HG02840 (cell line): Measurements from ENCODE around the gene BAMBI.

Experiments used
- ATAC-seq: cut with Tn5 transposase; IDR thresholded peaks from one replicate; pipeline ENCODE4 v1.9.1; 2021; ENCODE audit warnings: mild to moderate bottlenecking, moderate library complexity, moderate number of reproducible peaks; ENCODE audit not compliant: unreplicated experiment, low FRiP score

Gene BAMBI

DNA sequence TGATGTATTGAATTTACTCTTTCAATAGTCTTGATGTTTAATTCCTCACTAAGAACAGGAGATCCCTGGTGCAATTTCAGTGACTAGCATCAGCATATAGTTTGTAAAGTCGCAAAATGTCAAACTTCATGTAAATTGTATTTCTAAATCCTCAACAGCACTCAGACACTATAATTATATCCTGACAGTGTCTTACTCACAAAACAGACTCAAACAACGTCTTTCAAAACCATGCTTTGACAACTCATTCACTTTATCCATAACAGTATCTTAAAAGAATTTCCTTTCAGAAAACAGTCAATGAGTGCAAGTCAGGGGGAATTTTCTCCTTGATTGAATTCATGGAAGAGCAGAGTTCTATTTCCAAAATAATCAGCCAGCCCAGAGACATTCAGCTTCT, 20.8 kb downstream of the BAMBI start:
- ATAC-seq: no peak

DNA sequence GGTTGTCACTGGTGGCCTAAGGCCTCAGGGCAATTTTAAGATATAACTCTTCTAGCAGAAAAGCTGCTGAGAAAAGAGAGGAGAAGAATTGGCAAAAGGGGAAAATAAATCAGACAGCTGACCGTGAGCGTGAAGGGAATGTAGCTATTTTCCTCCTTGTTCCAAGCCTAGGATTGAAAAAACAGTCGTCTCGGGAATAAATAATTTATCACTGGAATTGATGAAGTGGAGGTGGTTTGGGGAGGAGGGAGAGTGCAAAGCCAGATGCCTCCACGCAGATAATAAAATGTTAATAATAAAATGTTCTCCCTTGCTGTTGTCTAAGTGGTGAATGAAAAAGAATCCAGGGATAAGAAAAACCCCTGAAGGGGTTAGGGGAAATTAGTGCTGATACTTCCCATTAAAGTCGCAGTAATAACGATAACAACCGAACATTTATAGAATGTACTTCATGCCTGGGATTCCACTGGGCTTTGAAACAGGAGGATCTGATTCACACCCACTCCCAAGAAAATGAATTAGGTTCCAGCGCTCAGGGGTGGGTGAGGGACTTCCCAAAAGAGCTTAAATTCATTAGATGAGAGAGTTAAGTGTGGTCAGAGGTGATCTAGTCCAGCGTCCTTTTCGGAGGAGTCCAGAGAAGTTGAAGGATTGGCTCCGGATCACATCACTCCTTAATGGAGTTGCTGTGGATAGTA, 27.3 kb downstream of the BAMBI start:
- no peak for ATAC-seq

DNA sequence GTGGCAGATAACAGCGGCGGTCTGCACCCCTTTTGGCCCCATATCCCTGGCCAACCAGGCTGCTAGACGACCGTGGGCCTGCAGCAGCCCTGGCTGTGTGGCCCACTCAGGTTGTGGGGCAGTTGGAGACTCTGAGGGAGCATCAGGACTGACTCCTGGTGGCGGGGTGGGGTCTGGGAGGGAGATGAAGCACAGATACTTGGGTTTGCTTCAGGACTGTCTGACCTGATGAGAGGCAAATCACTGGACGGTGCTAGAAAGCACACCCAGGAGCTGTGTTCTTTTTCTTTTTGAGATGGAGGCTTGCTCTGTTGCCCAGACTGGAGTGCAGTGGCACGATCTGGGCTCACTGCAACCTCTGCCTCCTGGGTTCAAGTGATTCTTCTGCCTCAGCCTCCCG, 28.2 kb downstream of the BAMBI start:
- no peak for ATAC-seq

DNA sequence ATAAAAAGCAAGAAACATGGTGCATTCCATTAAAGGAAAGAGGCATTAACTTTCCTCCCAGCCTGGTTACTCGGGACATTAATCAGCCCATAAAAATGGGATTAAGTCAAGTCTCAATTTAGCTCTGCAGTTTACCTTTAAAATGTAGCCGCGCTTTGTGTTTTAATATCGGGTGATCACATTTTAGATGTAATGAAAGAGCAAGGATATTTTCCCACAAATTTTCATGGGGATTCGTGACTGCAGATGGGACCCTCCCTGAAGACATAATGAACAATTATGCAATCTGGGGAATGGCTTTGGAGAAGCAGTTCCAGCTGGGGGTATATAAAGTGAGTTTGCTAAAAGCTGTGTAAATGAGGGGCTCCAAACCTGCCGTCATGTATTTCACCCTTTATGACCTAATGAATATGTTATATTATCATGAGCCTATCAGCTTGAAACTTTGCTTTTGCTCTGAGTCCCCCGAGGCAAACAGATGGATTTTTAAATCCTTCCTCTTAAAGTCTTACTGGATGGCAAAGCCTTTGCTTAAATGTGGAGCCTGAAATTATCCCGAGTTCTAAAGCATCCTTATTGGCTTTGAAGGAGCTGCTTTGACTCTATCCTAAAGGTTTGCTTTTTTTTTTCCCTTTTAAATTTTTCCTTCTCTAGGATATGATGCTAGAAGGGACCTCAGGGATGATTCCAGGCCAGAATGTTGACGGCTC, 31.8 kb downstream of the BAMBI start:
- ATAC-seq: no peak

GRCh38 chr10:28710202-28710886, 33.0 kb downstream of the BAMBI start:
- ATAC-seq: no peak

- no peak for ATAC-seq
Measured at GRCh38 chr10:28711041-28711440, 33.7 kb downstream of the BAMBI start.

GRCh38 chr10:28711776-28712175, 34.5 kb downstream of the BAMBI start:
- no peak for ATAC-seq

GRCh38 chr10:28713626-28714352, 36.5 kb downstream of the BAMBI start:
- no peak for ATAC-seq

GRCh38 chr10:28714401-28715053, 37.2 kb downstream of the BAMBI start:
- no peak for ATAC-seq

DNA sequence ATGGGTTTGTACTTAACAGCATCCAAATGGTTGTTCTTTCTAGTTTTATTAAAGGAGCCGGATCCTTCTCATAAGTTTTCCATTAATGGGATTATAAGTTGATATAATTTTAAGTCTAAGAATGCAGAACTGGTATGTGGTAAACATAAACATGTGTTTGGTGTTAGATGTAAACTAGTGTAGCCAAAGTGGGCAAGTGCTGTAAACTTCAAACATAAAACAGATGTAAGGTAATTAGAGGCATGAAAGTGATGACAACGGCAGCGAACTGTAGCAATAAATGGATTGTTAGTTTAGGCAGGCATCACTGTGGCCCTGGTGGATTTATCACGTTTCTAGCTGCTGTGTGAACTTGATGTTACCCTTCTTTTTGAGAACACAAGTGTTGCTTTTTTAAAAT, 37.9 kb downstream of the BAMBI start:
- ATAC-seq: no peak

- ATAC-seq: no peak
Measured at GRCh38 chr10:28715757-28716156, 38.4 kb downstream of the BAMBI start.

GRCh38 chr10:28716748-28717147, 39.4 kb downstream of the BAMBI start:
- no peak for ATAC-seq

DNA sequence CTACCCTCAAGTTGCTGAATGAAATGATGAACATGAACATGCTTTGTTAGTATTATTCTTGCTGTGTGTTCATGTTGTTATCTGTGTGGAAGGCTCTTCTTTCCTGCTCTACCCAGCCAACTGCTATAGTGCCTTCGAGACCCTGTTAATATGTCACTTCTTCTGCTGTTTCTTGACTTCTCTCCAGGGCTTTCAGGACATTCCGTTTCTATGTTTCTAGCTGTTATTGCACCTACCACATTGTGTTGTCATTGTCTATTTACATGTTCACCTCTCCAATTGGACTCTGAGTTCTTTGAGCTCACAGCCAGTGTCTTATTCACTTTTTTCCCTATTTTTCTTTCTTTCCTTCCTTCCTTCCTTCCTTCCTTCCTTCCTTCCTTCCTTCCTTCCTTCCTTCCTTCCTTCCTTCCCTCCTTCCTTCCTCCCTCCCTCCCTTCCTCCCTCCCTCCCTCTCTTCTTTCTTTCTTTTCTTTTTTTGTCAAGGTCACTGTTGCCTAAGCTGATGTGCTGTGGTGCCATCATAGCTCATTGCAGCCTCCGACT, 40.4 kb downstream of the BAMBI start:
- no peak for ATAC-seq

GRCh38 chr10:28719789-28720436, 42.6 kb downstream of the BAMBI start:
- ATAC-seq: no peak

DNA sequence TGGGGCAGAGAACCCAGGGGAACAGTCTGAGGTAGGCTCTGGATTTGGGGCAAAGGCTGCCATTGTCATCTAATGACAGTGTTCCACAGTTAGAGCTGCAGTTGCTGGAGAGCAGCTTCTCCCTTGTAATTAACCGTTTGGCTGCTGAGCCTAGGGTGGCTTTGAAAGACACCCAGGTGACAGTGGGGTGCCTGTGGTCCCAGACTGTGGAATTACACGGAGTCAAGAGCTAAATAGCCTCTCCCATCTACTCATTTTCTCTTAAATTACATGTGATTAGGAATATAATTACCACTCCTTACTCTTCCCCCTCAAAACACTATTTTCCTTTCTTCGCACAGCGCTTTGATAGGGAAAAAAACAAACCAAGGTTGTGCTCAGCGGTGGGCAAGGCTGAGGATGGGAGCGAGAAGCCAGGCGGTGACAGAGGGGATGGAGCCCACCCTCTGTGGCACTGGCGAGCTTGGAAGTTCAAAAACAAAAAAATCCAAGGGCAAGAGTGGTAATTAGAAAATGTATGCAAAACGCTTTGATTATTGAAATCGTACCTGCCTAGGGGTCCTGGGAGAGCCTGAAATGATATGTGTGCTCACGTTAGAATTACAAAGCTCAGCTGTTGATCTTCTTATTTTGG, 44.1 kb downstream of the BAMBI start:
- ATAC-seq: no peak

DNA sequence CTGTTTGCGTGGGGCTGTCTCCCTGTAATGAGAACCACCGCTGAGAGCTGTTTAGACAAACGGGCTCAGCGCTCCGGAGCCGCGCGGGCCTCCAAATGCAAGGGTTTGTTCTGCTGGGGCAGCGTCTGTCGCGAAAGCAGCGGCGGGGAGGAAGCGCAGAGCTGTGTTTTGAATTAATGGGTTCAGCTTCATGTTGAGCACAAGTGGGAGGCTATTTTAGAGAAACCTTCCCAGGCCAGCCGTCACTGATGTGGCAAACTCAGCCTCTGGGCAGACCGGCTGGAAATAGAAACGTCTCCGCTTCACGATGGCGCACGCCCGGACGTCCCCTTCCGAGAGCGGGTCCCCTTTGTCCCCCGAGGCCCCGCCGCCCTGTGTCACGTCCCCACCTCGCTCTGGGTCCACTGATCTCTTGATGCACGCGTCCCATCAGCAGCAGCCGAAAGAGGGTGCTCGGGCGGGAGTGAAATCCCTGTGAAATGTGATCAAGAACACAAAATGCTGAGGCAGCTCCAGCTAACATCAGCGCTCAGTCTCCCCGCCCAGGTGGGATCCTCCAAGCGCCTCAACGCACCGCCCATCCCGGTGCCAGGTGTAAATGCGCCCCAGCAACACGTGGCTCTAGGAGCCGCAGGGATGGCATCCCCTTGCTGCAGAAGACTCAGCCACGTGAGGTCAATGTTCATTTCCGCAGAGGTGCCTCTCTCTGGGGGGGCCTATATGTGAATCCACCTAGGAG, 44.9 kb downstream of the BAMBI start:
- ATAC-seq: no peak

GRCh38 chr10:28728366-28728765, 51.0 kb downstream of the BAMBI start:
- no peak for ATAC-seq

DNA sequence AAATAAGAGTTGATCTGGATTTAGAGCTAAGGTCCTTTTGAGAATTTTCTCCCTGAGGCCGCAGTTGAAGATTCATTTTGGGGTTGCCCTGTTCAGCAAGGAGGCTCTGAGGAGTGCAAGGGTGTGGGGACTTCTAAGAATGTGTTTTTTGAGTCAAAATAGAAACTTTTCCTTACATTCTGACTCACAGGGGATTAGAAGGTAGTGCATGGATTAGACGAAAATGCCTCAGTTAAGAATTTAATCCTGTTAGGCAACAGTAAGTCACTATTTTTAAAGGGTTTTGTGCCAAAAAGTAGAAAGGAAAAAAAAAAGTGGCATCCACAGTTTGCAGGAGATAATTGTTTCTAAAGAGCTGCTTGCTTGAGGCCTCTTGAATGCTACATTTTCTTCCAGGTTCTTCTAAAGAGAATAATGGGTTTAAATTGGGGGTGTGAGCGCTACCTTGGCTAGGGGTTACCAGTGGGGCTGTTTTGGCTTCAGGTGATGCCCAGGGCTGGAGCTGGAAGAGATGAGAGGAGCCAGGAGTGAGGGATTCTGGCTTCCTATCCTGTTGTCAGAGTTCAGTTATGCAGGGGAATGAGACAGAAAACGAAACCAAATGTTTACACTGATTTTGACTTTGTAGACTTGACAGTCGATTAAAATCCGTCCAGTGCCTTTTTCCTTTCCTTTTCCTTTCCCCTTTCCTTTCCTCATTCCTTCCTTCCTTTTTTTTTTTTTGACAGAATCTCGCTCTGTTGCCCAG, 52.9 kb downstream of the BAMBI start:
- no peak for ATAC-seq
